Right atrium auricular region (tissue), 2 donors: ENCODE results near the gene COG2. TPM values are rescaled to one million over a fixed set of nuclear protein-coding genes. Genes with fewer than 3 reads are reported as not detected.
"Not testable (repeated sequence)": the region's sequence is repeated elsewhere in the genome, so short reads cannot be mapped to it uniquely, and the experiment has no call there.

Source experiments
- DNase-seq: peaks from one replicate; pipeline ENCODE4 v3.0.0-alpha.2; 2019; ENCODE audit warnings: low spot score
- H3K27ac ChIP-seq, 2 donors: fragments of 200-600 bp; sonication (generic); 1 replicate in 1 of 2; 2 replicates in 1 of 2; pipeline ENCODE4 v1.5.1; 2016 to 2019
- H3K27me3 ChIP-seq, 2 donors: fragments of 200-600 bp; sonication (generic); one replicate each; pipeline versions ENCODE4 v1.5.1 to v1.6.0; 2017 to 2019
- H3K36me3 ChIP-seq: fragments of 200-600 bp; sonication (generic); one replicate; pipeline ENCODE4 v1.5.1; 2016
- H3K4me1 ChIP-seq, 2 donors: fragments of 200-600 bp; sonication (generic); one replicate each; pipeline versions ENCODE4 v1.5.1 to v1.6.0; 2017 to 2019
- H3K4me3 ChIP-seq, 2 donors: fragments of 200-600 bp; sonication (generic); 1 replicate in 1 of 2; 2 replicates in 1 of 2; pipeline ENCODE4 v1.5.1; 2017 to 2019; ENCODE audit warnings: mild to moderate bottlenecking in 1 of 2, moderate library complexity in 1 of 2
- H3K9me3 ChIP-seq, 2 donors: fragments of 200-600 bp; sonication (generic); one replicate each; pipeline ENCODE4 v1.5.1; 2019
- total RNA-seq, 2 donors: library from RNA; depleted of rRNA; stranded (reverse); fragments of >200 nt; gene quantifications; one replicate each; pipeline ENCODE4 v1.1.0, GENCODE V29; 2016
- TF ChIP-seq, protein P1 (sequence below), 2 donors: fragments of 200-600 bp; sonication (generic); IDR thresholded peaks; one replicate each; pipeline ENCODE4 v1.5.1; 2019; ENCODE audit warnings: antibody characterized with exemption in 2 of 2

The COG2 gene
- total RNA-seq, 2 donors from 2014 or later = 27.6 to 34.7 TPM

DNA sequence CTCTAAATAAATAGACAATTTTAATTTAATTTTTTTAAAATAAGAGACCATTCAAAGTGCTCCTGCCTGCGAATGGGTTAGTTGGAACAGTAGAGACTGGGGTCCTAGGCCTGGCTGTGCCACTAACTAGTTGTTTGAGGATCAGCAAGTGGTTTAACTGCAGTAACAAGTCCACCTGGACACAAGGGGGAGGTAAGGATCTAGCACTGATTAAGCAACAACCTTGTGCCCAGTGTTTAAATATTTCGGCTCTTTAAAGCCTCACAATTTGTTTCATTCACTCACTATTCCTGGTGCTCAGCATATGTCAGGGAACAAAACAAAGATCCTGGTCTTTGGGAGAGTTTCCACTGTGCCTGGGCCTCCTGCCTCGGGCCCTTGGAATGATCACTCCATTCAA lies 73.2 kb downstream of the COG2 start:
- Histone ChIP-seq H3K27ac (no peak overlapping the region), H3K36me3 (no peaks in the 10 kb centered on the region), H3K9me3 (no peaks in the 10 kb centered on the region), H3K4me3 (no peak overlapping the region), H3K27me3 (no peaks in the 10 kb centered on the region), H3K4me1 (peaks cover 0 to 31% of the 10 kb centered on the region in 2 donors)
- no peak for DNase-seq
- TF ChIP-seq, protein P1, sequence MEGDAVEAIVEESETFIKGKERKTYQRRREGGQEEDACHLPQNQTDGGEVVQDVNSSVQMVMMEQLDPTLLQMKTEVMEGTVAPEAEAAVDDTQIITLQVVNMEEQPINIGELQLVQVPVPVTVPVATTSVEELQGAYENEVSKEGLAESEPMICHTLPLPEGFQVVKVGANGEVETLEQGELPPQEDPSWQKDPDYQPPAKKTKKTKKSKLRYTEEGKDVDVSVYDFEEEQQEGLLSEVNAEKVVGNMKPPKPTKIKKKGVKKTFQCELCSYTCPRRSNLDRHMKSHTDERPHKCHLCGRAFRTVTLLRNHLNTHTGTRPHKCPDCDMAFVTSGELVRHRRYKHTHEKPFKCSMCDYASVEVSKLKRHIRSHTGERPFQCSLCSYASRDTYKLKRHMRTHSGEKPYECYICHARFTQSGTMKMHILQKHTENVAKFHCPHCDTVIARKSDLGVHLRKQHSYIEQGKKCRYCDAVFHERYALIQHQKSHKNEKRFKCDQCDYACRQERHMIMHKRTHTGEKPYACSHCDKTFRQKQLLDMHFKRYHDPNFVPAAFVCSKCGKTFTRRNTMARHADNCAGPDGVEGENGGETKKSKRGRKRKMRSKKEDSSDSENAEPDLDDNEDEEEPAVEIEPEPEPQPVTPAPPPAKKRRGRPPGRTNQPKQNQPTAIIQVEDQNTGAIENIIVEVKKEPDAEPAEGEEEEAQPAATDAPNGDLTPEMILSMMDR (IDR thresholded peaks at IDR 0.05) = no peak

DNA sequence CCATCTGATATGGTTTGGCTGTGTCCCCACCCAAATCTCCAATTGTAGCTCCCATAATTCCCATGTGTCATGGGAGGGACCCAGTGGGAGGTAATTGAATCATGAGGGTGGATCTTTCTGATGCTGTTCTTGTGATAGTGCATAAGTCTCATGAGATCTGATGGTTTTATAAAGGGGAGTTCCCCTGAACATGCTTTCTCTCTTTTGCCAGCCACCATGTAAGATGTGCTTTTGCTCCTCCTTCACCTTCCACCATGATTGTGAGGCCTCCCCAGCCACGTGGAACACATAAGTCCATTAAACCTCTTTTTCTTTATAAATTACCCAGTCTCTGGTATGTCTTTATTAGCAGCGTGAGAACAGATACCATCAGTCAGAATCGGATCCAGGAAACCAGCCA lies 74.2 kb downstream of the COG2 start:
- not testable (repeated sequence) for H3K9me3 ChIP-seq, DNase-seq, H3K27ac ChIP-seq, H3K36me3 ChIP-seq, H3K4me3 ChIP-seq, H3K27me3 ChIP-seq
- peaks cover 0 to 28% of the 10 kb centered on the region in 2 donors for H3K4me1 ChIP-seq

DNA sequence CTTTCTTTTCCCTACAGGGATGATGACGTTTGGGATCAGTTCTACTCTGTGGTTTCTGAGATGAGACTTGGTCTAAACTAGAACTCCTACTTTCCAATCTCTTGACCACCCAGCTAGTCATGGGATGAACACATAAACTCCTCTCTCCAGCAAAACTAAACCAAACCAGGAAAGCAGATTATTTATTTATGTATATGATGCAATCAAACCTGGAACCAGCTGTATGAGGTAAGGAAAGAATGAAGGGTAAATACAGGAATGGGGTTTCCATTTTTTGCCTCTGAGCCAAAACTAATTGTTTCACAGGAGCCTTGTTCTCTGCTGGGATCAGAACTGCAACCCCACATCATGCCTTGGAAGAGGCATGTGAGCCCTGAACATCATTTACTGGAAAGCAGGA lies 75.0 kb downstream of the COG2 start:
- no peak overlapping the region for H3K4me3 ChIP-seq
- no peak overlapping the region for H3K27ac ChIP-seq
- no peaks in the 10 kb centered on the region for H3K36me3 ChIP-seq
- H3K9me3 ChIP-seq = no peaks in the 10 kb centered on the region
- H3K27me3 ChIP-seq = no peaks in the 10 kb centered on the region
- TF ChIP-seq, protein P1 (IDR thresholded peaks at IDR 0.05) = no peak
- H3K4me1 ChIP-seq = peaks cover 0 to 27% of the 10 kb centered on the region in 2 donors
- no peak for DNase-seq

DNA sequence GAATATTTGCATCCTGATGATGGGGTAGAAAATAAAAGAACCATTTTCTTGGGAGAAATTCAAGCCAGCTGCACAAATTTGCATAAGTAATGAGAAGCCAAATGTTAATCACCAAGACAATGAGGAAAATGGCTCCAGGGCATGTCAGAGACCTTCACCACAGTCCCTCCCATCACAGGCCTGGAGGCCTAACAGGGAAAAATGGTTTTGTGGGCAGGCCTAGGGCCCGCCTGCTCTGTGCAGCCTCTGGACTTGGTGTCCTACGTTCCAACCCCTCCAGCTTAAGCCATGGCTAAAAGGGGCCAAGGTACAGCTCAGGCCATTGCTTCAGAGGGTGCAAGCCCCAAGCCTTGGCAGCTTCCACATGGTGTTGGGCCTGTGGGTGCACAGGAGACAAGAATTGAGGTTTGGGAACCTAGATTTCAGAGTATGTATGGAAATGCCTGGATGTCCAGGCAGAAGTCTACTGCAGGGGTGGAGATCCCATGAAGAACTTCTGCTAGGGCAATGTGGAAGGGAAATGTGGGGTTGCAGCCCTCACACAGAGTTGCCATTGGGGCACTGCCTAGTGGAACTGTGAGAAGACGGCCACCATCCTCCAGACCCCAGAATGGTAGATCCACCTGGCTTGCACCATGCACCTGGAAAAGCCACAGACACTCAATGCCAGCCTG lies 79.7 kb downstream of the COG2 start:
- not testable (repeated sequence) for H3K36me3 ChIP-seq, H3K9me3 ChIP-seq, H3K4me3 ChIP-seq, H3K27me3 ChIP-seq, H3K4me1 ChIP-seq, H3K27ac ChIP-seq, DNase-seq

DNA sequence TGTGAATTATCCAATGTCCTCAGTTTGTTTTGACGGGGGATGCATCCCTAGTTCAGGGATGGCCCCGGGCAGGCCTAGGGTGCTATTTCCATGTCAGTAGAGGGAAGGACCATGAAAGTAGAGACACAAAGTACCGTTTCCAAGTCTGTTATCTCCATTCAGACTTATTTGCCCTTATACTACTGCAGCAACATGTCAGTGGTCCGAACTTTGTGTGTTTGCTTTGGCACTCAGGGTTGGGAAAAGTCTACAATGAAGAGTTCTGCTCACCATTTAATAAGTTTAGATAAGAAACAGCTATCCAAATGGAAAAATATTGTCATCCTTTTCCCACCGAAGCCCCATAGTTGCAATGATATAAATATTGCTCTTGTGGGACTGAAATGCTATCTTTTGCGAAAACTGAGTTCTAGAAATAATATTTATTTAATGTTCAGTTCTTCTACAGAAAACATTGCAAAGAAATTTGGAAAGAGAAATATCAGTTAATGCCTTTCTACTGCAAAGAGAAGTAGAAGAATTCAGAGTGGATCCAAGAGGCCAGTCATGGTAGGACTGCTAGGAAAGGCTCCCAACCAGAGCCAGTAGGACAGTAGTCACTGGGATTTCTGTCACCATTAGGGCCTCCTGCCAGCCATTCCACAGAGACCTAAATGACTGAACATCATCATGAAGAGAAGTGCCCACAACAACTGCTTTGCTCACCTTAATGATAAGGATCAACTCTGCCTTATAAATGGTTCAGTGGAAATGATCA lies 83.2 kb downstream of the COG2 start:
- no peak for DNase-seq
- H3K4me3 ChIP-seq = no peak overlapping the region
- H3K4me1 ChIP-seq = peaks cover 0 to 18% of the 10 kb centered on the region in 2 donors
- H3K36me3 ChIP-seq = no peaks in the 10 kb centered on the region
- TF ChIP-seq, protein P1 (IDR thresholded peaks at IDR 0.05) = no peak
- H3K27ac ChIP-seq = peak overlapping the region; percentile 57 to 61
- H3K27me3 ChIP-seq = no peaks in the 10 kb centered on the region
- no peaks in the 10 kb centered on the region for H3K9me3 ChIP-seq

DNA sequence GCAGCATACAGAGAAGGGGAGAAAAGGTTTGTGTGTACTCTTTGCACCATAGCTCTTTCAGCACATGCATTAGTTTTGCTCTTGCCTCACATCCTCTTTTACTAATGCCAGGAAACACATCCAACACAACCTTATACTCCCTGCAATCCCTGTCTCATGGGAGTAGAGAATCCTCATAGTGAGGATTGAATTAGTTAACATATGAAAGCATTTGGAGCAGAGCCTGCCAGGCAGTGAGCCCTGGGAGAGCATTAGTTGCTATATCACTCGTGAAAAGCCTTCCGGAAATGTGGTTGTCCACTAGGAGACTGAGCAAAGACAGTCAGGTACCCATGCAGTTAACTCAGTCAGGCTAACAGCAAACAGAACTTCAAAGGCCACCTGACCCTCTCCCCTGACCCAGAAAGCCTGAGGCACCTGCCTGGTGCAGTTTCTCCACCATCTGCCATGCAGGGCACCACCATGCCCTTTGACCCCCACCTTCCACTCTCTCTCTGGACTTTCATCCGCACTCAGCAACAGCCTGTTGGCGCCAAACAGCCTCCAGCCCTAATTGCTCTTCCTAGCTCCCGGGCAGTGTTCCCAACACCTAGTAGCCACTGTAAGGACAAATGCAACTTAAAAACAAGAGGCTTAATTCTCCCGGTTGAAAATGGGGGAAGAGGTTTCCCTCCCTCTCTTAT lies 86.6 kb downstream of the COG2 start:
- Histone ChIP-seq H3K27me3 (no peaks in the 10 kb centered on the region), H3K9me3 (no peaks in the 10 kb centered on the region), H3K36me3 (no peaks in the 10 kb centered on the region), H3K27ac (peak overlapping the region; percentile 49 to 55), H3K4me1 (peaks cover 0 to 28% of the 10 kb centered on the region in 2 donors), H3K4me3 (no peak overlapping the region)
- TF ChIP-seq, protein P1 (IDR thresholded peaks at IDR 0.05) = no peak
- DNase-seq = no peak
